ENCODE measurements around the gene ESF1.

The ESF1 gene

GRCh38 chr20:13784271-13784892, 337 bp downstream of the ESF1 start:
- peak overlapping the region; percentile 92 for H2AFZ ChIP-seq
- TF ChIP-seq CTCF (IDR thresholded peaks at IDR 0.05) = no peak
- peaks cover 20% of the 10 kb centered on the region for H3K79me2 ChIP-seq
- no peaks in the 10 kb centered on the region for H3K36me3 ChIP-seq (ENCODE audit: control insufficient read depth, insufficient read depth, low read length)
- peak overlapping the region; percentile 84 for H3K4me2 ChIP-seq (ENCODE audit: low read length)
- H3K4me1 ChIP-seq = peaks cover 5% of the 10 kb centered on the region
- no peaks in the 10 kb centered on the region for H3K27me3 ChIP-seq (ENCODE audit: control insufficient read depth, insufficient read depth, low read length)
- H3K27ac ChIP-seq = peak overlapping the region; percentile 85
- H3K9ac ChIP-seq = peak overlapping the region; percentile 79
- peak overlapping the region; percentile 97 for H3K4me3 ChIP-seq (ENCODE audit: low read depth, low read length)
- H3K9me3 ChIP-seq (ENCODE audit: control insufficient read depth, low read length) = no peaks in the 10 kb centered on the region

- Histone ChIP-seq H3K27ac (no peak overlapping the region), H2AFZ (no peak overlapping the region), H3K79me2 (peaks cover 18% of the 10 kb centered on the region), H3K36me3 (ENCODE audit: control insufficient read depth, insufficient read depth, low read length) (no peaks in the 10 kb centered on the region), H3K9me3 (ENCODE audit: control insufficient read depth, low read length) (no peaks in the 10 kb centered on the region), H3K27me3 (ENCODE audit: control insufficient read depth, insufficient read depth, low read length) (no peaks in the 10 kb centered on the region), H3K9ac (no peak overlapping the region), H3K4me3 (ENCODE audit: low read depth, low read length) (no peak overlapping the region), H3K4me1 (peaks cover 5% of the 10 kb centered on the region), H3K4me2 (ENCODE audit: low read length) (no peak overlapping the region)
- no peak for TF ChIP-seq CTCF (IDR thresholded peaks at IDR 0.05)
Measured at GRCh38 chr20:13783528-13783927, 1.2 kb downstream of the ESF1 start.

- Histone ChIP-seq H3K4me2 (ENCODE audit: low read length) (no peak overlapping the region), H3K36me3 (ENCODE audit: control insufficient read depth, insufficient read depth, low read length) (no peaks in the 10 kb centered on the region), H3K4me3 (ENCODE audit: low read depth, low read length) (no peak overlapping the region), H3K79me2 (no peaks in the 10 kb centered on the region), H3K27me3 (ENCODE audit: control insufficient read depth, insufficient read depth, low read length) (no peaks in the 10 kb centered on the region), H3K27ac (no peak overlapping the region), H3K9ac (no peak overlapping the region), H3K9me3 (ENCODE audit: control insufficient read depth, low read length) (no peaks in the 10 kb centered on the region), H3K4me1 (no peaks in the 10 kb centered on the region), H2AFZ (no peak overlapping the region)
- no peak for TF ChIP-seq CTCF (IDR thresholded peaks at IDR 0.05)
Measured at GRCh38 chr20:13778827-13779226, 5.9 kb downstream of the ESF1 start.

- Histone ChIP-seq H3K27ac (no peak overlapping the region), H3K27me3 (ENCODE audit: control insufficient read depth, insufficient read depth, low read length) (no peaks in the 10 kb centered on the region), H3K79me2 (no peaks in the 10 kb centered on the region), H3K4me1 (no peaks in the 10 kb centered on the region), H3K4me2 (ENCODE audit: low read length) (no peak overlapping the region), H3K9ac (no peak overlapping the region), H3K4me3 (ENCODE audit: low read depth, low read length) (no peak overlapping the region), H3K36me3 (ENCODE audit: control insufficient read depth, insufficient read depth, low read length) (no peaks in the 10 kb centered on the region), H3K9me3 (ENCODE audit: control insufficient read depth, low read length) (no peaks in the 10 kb centered on the region), H2AFZ (no peak overlapping the region)
- no peak for TF ChIP-seq CTCF (IDR thresholded peaks at IDR 0.05)
Measured at GRCh38 chr20:13777171-13777601, 7.5 kb downstream of the ESF1 start.

GRCh38 chr20:13775867-13776266, 8.9 kb downstream of the ESF1 start:
- no peaks in the 10 kb centered on the region for H3K9me3 ChIP-seq (ENCODE audit: control insufficient read depth, low read length)
- no peak overlapping the region for H3K27ac ChIP-seq
- H3K4me3 ChIP-seq (ENCODE audit: low read depth, low read length) = no peak overlapping the region
- H3K4me2 ChIP-seq (ENCODE audit: low read length) = no peak overlapping the region
- H3K79me2 ChIP-seq = no peaks in the 10 kb centered on the region
- no peak overlapping the region for H2AFZ ChIP-seq
- no peaks in the 10 kb centered on the region for H3K27me3 ChIP-seq (ENCODE audit: control insufficient read depth, insufficient read depth, low read length)
- no peak overlapping the region for H3K9ac ChIP-seq
- H3K36me3 ChIP-seq (ENCODE audit: control insufficient read depth, insufficient read depth, low read length) = no peaks in the 10 kb centered on the region
- no peaks in the 10 kb centered on the region for H3K4me1 ChIP-seq
- no peak for TF ChIP-seq CTCF (IDR thresholded peaks at IDR 0.05)
